Panc1 (cell line): Measurements from ENCODE around the gene TAPBP. TPM values are rescaled to one million over a fixed set of nuclear protein-coding genes. Genes with fewer than 3 reads are reported as not detected.

Source experiments
- ATAC-seq: fragments of 200-7000 bp; cut with Tn5 transposase; 2 replicates; pipeline ENCODE4 v1.9.1; 2020; ENCODE audit warnings: mild to moderate bottlenecking, moderate library complexity
- BruUV-seq: library from RNA; stranded (reverse); fragments of 400-500 nt; replicated peaks from 2 replicates; lab custom pipeline; 2021; lab: Mats Ljungman, UMichigan
- CTCF ChIA-PET: fragments of 300-600 bp; sonication (Branson Sonifier 250); formaldehyde crosslinking; loops from one replicate; lab custom pipeline; 2022; ENCODE audit warnings: antibody characterized with exemption; lab: Charles Lee
- POLR2A ChIA-PET: fragments of 300-600 bp; sonication (Branson Sonifier 250); formaldehyde crosslinking; loops from one replicate; lab custom pipeline; 2022; ENCODE audit warnings: antibody characterized with exemption; lab: Charles Lee
- DNase-seq: peaks from one replicate; pipeline ENCODE4 v3.0.0-alpha.2; 2010; ENCODE audit warnings: low read depth, low spot score
- H3K27ac ChIP-seq: 2 replicates; pipeline ENCODE4 v1.5.1; 2011; ENCODE audit warnings: mild to moderate bottlenecking, low read length, inconsistent platforms
- H3K27me3 ChIP-seq: fragments of 200-500 bp; sonication (Bioruptor generic); 2 replicates; pipeline ENCODE4 v1.6.0; 2014; ENCODE audit warnings: low read length, inconsistent platforms; ENCODE audit not compliant: control insufficient read depth, insufficient read depth
- H3K36me3 ChIP-seq: fragments of 200-500 bp; sonication (Bioruptor generic); 2 replicates; pipeline ENCODE4 v1.5.1; 2014; ENCODE audit warnings: inconsistent platforms, mild to moderate bottlenecking, low read length, moderate library complexity; ENCODE audit not compliant: control insufficient read depth, insufficient read depth
- H3K4me1 ChIP-seq: 2 replicates; pipeline ENCODE4 v1.5.1; 2011; ENCODE audit warnings: inconsistent platforms, mild to moderate bottlenecking, low read length, moderate library complexity; ENCODE audit not compliant: control insufficient read depth, insufficient read depth
- H3K4me3 ChIP-seq, 2 experiments: 2 replicates each; pipeline ENCODE4 v1.5.1; 2011 to 2012; ENCODE audit warnings: low read depth in 2 of 2, low read length in 2 of 2, mild to moderate bottlenecking in 2 of 2, inconsistent platforms in 1 of 2, moderate library complexity in 1 of 2
- H3K9me3 ChIP-seq: fragments of 200-500 bp; sonication (Bioruptor generic); 2 replicates; pipeline ENCODE4 v1.5.1; 2014; ENCODE audit warnings: low read depth, mild to moderate bottlenecking, inconsistent platforms, low read length, moderate library complexity; ENCODE audit not compliant: control insufficient read depth, insufficient read depth
- CTCF ChIP-seq: fragments of 450-650 bp; IDR thresholded peaks from 2 replicates; pipeline ENCODE4 v1.5.1; 2017; ENCODE audit warnings: mild to moderate bottlenecking
- POLR2AphosphoS5 ChIP-seq: IDR thresholded peaks from 2 replicates; pipeline ENCODE4 v1.6.1; 2012; ENCODE audit warnings: mild to moderate bottlenecking, low read depth, low read length, moderate library complexity
- REST ChIP-seq, 2 experiments: IDR thresholded peaks; 2 replicates each; pipeline ENCODE4 v1.6.1; 2011 to 2012; ENCODE audit warnings: low read depth in 2 of 2, control low read depth in 1 of 2, low read length in 1 of 2, mild to moderate bottlenecking in 1 of 2, moderate library complexity in 1 of 2; ENCODE audit not compliant: insufficient read depth in 1 of 2
- SIN3A ChIP-seq: IDR thresholded peaks from 2 replicates; pipeline ENCODE4 v1.6.1; 2012; ENCODE audit warnings: low read depth, mild to moderate bottlenecking, low read length, moderate library complexity, borderline replicate concordance; ENCODE audit not compliant: insufficient read depth
- TCF7L2 ChIP-seq: IDR thresholded peaks from 2 replicates; pipeline ENCODE4 v1.6.1; 2011; ENCODE audit warnings: mild to moderate bottlenecking, low read depth, low read length, inconsistent platforms
- in situ Hi-C: cut with HindIII; loops from 2 replicates; pipeline ENCODE4 v1.10.0; 2016; ENCODE audit warnings: low sequenced_read_pairs, low pct_unique_long_range_greater_than_20kb
- intact Hi-C: fragments of 100-400 bp; cut with micrococcal nuclease; formaldehyde crosslinking; loops from one replicate; pipeline ENCODE4 v1.10.0; 2022; ENCODE audit not compliant: unreplicated experiment
- total RNA-seq: library from RNA; stranded (reverse); gene quantifications from one replicate; pipeline ENCODE4 v1.2.1, GENCODE V29; 2021; ENCODE audit not compliant: unreplicated experiment

Gene TAPBP
- total RNA-seq, 1 experiment from 2014 or later, result 246 TPM

DNA sequence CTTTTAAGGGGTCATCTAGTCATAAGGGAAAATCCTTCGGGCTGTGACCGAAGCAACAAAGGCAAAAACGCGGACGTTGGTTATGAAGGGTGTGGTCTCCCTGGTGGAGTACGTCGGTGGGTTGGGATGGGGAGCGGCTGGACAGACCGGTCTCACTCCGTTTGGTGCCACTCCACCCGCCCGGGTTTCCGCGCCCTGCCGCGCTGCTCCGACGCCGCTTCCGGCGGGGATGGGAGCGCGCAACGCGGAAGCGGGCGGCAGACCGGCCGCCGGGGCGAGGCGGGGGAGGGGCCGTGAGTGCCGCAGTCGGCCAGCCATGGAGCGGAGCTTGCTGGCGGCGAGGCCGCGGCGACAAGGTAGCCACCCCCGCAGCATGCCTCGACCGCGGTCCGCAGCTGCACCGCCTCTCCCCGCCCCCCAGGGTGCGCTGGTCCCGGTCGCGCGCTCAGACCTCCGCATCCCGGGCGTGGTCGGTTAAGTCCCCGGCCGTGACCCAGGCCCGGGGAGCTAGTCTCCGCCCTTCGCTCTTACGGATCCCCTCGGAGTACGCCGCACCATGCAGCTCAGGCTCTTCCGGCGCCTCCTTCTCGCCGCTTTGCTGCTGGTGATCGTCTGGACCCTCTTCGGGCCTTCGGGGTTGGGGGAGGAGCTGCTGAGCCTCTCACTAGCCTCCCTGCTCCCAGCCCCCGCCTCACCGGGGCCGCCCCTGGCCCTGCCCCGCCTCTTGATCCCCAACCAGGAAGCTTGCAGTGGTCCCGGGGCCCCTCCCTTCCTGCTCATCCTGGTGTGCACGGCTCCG lies 36.8 kb downstream of the TAPBP start, which contains the start of gene B3GALT4:
Gene B3GALT4 (plus strand): TSS at position 260 of the 799 bp plus-strand sequence. CDS start 297 bp downstream, at position 557.
- no peaks in the 10 kb centered on the region for H3K27me3 ChIP-seq
- peaks cover 23% of the 10 kb centered on the region for H3K36me3 ChIP-seq
- in situ Hi-C loops (no loop called here), intact Hi-C loops (no loop called here)
- DNase-seq (no peak), ATAC-seq (peak; percentile 76)
- BruUV-seq, result no TSS peak
- H3K4me1 ChIP-seq, result peaks cover 53% of the 10 kb centered on the region
- POLR2A ChIA-PET, result interaction anchor here (0.5 to 2.4 kb wide), 6 partner anchors 12 to 151 kb away, joined by 4 to 11 read pairs (median 6); partner anchors contain the start of genes PFDN6 and WDR46
- peak within 1 kb of the TSS; percentile 100 for H3K27ac ChIP-seq
- no peaks in the 10 kb centered on the region for H3K9me3 ChIP-seq
- peak within 1 kb of the TSS; percentile 97 for H3K4me3 ChIP-seq
- peak; percentile 98 for TF ChIP-seq POLR2AphosphoS5
- TF ChIP-seq SIN3A, result peak; percentile 83; the same call in 1 of the 2 replicates
- 0 out of 2 replicates have a peak, but pooled peaks have one; percentile 21 for TF ChIP-seq TCF7L2
- no peak for TF ChIP-seq REST (IDR thresholded peaks at IDR 0.05; ENCODE audit: insufficient read depth in 1 of 2, low read depth in 2 of 2, low read length in 1 of 2)
- CTCF ChIA-PET, result interaction anchor here (0.6 to 2.0 kb wide), 5 partner anchors 12 to 69 kb away, joined by 4 to 9 read pairs (median 5); partner anchors contain the start of genes PFDN6, RGL2 and WDR46

DNA sequence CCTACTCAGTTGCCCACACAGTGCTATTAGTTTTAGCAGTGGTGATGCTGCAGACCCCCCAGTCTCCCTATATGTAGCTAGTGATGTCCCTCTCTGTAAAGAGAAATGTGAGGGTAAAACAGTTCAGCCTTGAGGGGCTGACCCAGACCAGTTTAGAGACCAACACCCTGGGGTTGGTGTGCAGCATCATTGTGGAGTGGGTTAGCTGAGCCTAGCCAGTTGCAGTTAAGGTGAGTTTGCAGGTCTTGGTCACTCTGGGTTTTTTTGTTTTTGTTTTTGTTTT lies 37.4 kb downstream of the TAPBP start:
- intact Hi-C loops (no loop called here), in situ Hi-C loops (no loop called here)
- DNase-seq, result no peak
- H3K9me3 ChIP-seq, result no peaks in the 10 kb centered on the region
- ChIA-PET CTCF (interaction anchor here (0.6 to 2.0 kb wide), 2 partner anchors 23 to 69 kb away, joined by 5 to 9 read pairs; partner anchors contain the start of gene RGL2), POLR2A (interaction anchor here (0.6 to 1.6 kb wide), 3 partner anchors 16 to 36 kb away, joined by 4 to 6 read pairs (median 5); no protein-coding TSS in a partner anchor)
- H3K27me3 ChIP-seq, result no peaks in the 10 kb centered on the region
- no peak for TF ChIP-seq TCF7L2
- TF ChIP-seq CTCF, result no peak
- no peak for TF ChIP-seq POLR2AphosphoS5
- no peak for TF ChIP-seq REST (IDR thresholded peaks at IDR 0.05; ENCODE audit: insufficient read depth in 1 of 2, low read depth in 2 of 2, low read length in 1 of 2)
- no peak for TF ChIP-seq SIN3A
- BruUV-seq, result no TSS peak
- H3K4me1 ChIP-seq, result peaks cover 53% of the 10 kb centered on the region
- H3K4me3 ChIP-seq, result peak overlapping the region; percentile 97
- ATAC-seq, result peak; percentile 0
- peak overlapping the region; percentile 100 for H3K27ac ChIP-seq
- H3K36me3 ChIP-seq, result peaks cover 24% of the 10 kb centered on the region
